Body of pancreas (tissue), 4 donors: ENCODE data around the gene GDPD4.

Source experiments
- POLR2A ChIP-seq, 3 donors: fragments of 450-650 bp; IDR thresholded peaks; one replicate each; pipeline ENCODE4 v1.6.1; 2016; ENCODE audit warnings: antibody characterized with exemption in 3 of 3, mild to moderate bottlenecking in 2 of 3
- TF ChIP-seq, protein P1 (sequence below), 7 experiments: fragments of 450-650 bp in 4 of 7; fragments of 200-600 bp in 3 of 7; sonication (generic) in 3 of 7; IDR thresholded peaks; one replicate each; pipeline ENCODE4 v1.5.1; 2016 to 2019; ENCODE audit warnings: antibody characterized with exemption in 7 of 7

GRCh38 chr11:77303328-77303727, 1.8 kb upstream of the GDPD4 start:
- TF ChIP-seq, protein P1, sequence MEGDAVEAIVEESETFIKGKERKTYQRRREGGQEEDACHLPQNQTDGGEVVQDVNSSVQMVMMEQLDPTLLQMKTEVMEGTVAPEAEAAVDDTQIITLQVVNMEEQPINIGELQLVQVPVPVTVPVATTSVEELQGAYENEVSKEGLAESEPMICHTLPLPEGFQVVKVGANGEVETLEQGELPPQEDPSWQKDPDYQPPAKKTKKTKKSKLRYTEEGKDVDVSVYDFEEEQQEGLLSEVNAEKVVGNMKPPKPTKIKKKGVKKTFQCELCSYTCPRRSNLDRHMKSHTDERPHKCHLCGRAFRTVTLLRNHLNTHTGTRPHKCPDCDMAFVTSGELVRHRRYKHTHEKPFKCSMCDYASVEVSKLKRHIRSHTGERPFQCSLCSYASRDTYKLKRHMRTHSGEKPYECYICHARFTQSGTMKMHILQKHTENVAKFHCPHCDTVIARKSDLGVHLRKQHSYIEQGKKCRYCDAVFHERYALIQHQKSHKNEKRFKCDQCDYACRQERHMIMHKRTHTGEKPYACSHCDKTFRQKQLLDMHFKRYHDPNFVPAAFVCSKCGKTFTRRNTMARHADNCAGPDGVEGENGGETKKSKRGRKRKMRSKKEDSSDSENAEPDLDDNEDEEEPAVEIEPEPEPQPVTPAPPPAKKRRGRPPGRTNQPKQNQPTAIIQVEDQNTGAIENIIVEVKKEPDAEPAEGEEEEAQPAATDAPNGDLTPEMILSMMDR (IDR thresholded peaks at IDR 0.05): no peak
- no peak for TF ChIP-seq POLR2A (IDR thresholded peaks at IDR 0.05)
